Peyer's patch (tissue), 4 donors: Measurements from ENCODE around the gene HIBCH. TPM values are rescaled to one million over a fixed set of nuclear protein-coding genes. Genes with fewer than 3 reads are reported as not detected.
A peak's percentile ranks its signal among the peaks of the same experiment; 100 is the strongest.

Source experiments
- DNase-seq, 3 donors: peaks; one replicate each; pipeline ENCODE4 v3.0.0-alpha.2; 2017 to 2019
- H3K27ac ChIP-seq, 4 donors: fragments of 200-600 bp; sonication (generic); one replicate each; pipeline ENCODE4 v1.5.1; 2016 to 2019
- H3K27me3 ChIP-seq, 2 donors: fragments of 200-600 bp; sonication (generic); one replicate each; pipeline ENCODE4 v1.5.1; 2019
- H3K36me3 ChIP-seq, 3 donors: fragments of 200-600 bp; sonication (generic); one replicate each; pipeline ENCODE4 v1.5.1; 2016 to 2019
- H3K4me1 ChIP-seq, 4 donors: fragments of 200-600 bp; sonication (generic); one replicate each; pipeline ENCODE4 v1.5.1; 2016 to 2019
- H3K4me3 ChIP-seq, 4 donors: fragments of 200-600 bp; sonication (generic); 1 replicate in 3 of 4; 2 replicates in 1 of 4; pipeline ENCODE4 v1.5.1; 2016 to 2019; ENCODE audit warnings: mild to moderate bottlenecking in 1 of 4
- H3K9me3 ChIP-seq, 4 donors: fragments of 200-600 bp; sonication (generic); one replicate each; pipeline ENCODE4 v1.5.1; 2016 to 2019; ENCODE audit warnings: mild to moderate bottlenecking in 1 of 4
- POLR2A ChIP-seq, 2 donors: fragments of 450-650 bp; IDR thresholded peaks; one replicate each; pipeline ENCODE4 v1.5.1; 2017; ENCODE audit warnings: antibody characterized with exemption in 2 of 2, mild to moderate bottlenecking in 2 of 2, moderate library complexity in 2 of 2
- total RNA-seq, 4 donors: library from RNA; depleted of rRNA; stranded (reverse); fragments of >200 nt; gene quantifications; one replicate each; pipeline ENCODE4 v1.1.0, GENCODE V29; 2016
- TF ChIP-seq, protein P1 (sequence below), 6 experiments: fragments of 450-650 bp in 4 of 6; fragments of 200-600 bp in 2 of 6; sonication (generic) in 1 of 6; IDR thresholded peaks; one replicate each; pipeline ENCODE4 v1.5.1; 2017 to 2019; ENCODE audit warnings: antibody characterized with exemption in 6 of 6, mild to moderate bottlenecking in 3 of 6, moderate library complexity in 1 of 6

The HIBCH gene
- total RNA-seq, 4 donors from 2014 or later = 20.0 to 38.8 (median 27.4) TPM

DNA sequence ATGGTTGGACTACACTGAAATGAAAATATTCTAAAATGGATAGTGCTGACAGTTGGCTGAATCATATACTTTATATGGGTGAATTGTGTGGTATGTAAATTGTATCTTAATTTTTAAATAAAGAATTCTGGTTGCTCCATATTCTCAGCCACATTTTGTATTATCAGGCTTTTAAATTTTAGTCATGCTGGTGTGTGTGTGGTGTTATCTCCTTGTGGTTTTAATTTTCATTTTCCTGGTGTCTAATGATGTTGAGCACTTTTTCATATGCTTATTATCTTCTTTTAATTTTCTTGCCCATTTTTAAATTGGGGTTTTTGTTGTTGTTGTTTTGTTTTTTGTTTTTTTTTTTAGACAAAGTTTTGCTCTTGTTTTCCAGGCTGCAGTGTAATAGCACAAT lies 3.8 kb upstream of the HIBCH start:
- no peak for DNase-seq
- Histone ChIP-seq H3K36me3 (no peaks in the 10 kb centered on the region), H3K4me3 (no peak overlapping the region), H3K27me3 (no peaks in the 10 kb centered on the region), H3K9me3 (no peaks in the 10 kb centered on the region), H3K4me1 (peaks cover 0 to 6% (median under 1%) of the 10 kb centered on the region in 4 donors), H3K27ac (no peak overlapping the region)
- no peak for TF ChIP-seq POLR2A (IDR thresholded peaks at IDR 0.05)
- TF ChIP-seq, protein P1, sequence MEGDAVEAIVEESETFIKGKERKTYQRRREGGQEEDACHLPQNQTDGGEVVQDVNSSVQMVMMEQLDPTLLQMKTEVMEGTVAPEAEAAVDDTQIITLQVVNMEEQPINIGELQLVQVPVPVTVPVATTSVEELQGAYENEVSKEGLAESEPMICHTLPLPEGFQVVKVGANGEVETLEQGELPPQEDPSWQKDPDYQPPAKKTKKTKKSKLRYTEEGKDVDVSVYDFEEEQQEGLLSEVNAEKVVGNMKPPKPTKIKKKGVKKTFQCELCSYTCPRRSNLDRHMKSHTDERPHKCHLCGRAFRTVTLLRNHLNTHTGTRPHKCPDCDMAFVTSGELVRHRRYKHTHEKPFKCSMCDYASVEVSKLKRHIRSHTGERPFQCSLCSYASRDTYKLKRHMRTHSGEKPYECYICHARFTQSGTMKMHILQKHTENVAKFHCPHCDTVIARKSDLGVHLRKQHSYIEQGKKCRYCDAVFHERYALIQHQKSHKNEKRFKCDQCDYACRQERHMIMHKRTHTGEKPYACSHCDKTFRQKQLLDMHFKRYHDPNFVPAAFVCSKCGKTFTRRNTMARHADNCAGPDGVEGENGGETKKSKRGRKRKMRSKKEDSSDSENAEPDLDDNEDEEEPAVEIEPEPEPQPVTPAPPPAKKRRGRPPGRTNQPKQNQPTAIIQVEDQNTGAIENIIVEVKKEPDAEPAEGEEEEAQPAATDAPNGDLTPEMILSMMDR (IDR thresholded peaks at IDR 0.05) = no peak

DNA sequence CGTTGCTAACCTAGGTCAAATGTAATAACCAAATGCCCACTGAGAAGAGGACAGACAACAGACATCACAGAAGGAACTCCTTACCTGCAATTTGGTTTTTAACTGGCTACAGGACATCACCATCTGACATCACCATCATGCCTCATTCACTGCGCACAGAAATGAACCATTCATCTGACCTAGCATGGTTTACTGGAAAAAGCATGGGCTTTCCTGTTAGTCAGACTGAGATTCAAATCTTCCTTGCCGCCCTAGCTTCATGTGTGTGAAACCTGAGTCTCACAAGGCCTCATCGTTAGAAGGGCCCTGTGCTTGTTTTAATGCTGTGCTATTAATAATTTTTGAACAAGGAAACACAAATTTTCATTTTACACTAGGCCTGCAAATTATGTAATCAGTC lies 1.1 kb upstream of the HIBCH start:
- no peak for DNase-seq

DNA sequence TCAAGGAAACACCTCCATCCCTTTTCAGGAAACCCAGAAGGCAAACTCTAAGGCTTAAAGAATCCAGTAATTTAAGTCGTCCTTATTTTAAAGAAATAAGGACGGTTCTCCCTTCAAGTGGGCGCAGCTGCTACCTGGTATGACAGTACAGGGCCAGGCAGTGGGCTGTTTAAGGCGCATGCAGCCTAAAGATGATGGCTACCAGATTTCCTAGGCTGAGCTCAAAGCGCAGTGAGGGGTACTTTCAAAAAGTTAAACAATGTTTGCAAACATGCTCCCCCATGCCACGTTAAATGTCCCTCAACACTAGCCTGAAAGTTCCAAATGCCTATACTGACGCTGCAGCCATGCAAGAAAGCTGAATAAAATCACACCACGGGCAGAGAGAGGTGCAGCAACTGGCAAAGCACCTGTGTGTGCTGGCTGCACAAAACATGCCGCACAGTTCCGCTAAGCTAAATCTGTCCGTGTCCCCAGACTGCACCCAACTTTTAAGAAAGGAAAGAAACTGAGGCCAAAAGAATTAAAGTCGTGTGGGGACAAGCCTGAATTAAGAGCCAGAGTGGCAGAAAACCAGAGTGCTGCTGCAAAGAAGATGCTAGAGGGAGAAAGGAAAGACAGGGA lies 583 bp downstream of the HIBCH start:
- Histone ChIP-seq H3K4me1 (peaks cover 0 to 15% (median 3%) of the 10 kb centered on the region in 4 donors), H3K27me3 (no peaks in the 10 kb centered on the region), H3K36me3 (no peaks in the 10 kb centered on the region), H3K9me3 (no peaks in the 10 kb centered on the region), H3K27ac (peak overlapping the region; percentile 77 to 92 (median 88)), H3K4me3 (peak overlapping the region; percentile 58 to 79 (median 72))
- TF ChIP-seq, protein P1 (IDR thresholded peaks at IDR 0.05) = no peak
- TF ChIP-seq POLR2A (IDR thresholded peaks at IDR 0.05) = no peak
- peak in 2 of 3 donors; percentile 35 to 49 for DNase-seq

More for the DNA sequence above, 1.1 kb upstream of the HIBCH start:
- Histone ChIP-seq H3K9me3 (no peaks in the 10 kb centered on the region), H3K4me1 (peaks cover 0 to 12% (median 3%) of the 10 kb centered on the region in 4 donors), H3K27me3 (no peaks in the 10 kb centered on the region), H3K27ac (peak overlapping the region in 3 of 4 donors; percentile 86 to 92 (median 91)), H3K36me3 (no peaks in the 10 kb centered on the region), H3K4me3 (no peak overlapping the region)
- TF ChIP-seq, protein P1 (IDR thresholded peaks at IDR 0.05) = no peak
- no peak for TF ChIP-seq POLR2A (IDR thresholded peaks at IDR 0.05)

DNA sequence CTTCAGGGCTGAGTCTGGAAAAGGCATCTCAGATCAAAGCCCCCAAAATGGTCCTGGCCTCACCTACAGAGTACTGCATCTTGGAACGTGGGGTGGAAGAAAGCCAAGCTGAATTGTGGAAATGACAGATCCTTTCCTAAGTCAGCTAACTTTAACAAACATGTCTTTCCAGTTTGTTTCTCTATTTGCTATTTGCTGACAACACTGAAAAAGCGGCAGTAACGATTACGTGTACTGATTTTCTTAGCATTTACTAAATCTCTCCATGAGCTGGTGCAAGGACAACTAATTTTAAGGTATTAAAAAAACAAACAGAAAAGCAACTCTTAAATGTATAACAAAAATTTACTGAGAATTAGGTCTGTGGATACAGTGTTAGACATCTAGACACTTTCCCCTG lies 1.1 kb downstream of the HIBCH start:
- peak overlapping the region in 3 of 4 donors; percentile 58 to 79 (median 66) for H3K4me3 ChIP-seq
- no peaks in the 10 kb centered on the region for H3K27me3 ChIP-seq
- peak overlapping the region in 3 of 4 donors; percentile 77 to 92 (median 91) for H3K27ac ChIP-seq
- no peaks in the 10 kb centered on the region for H3K9me3 ChIP-seq
- H3K4me1 ChIP-seq = peaks cover 0 to 18% (median 3%) of the 10 kb centered on the region in 4 donors
- TF ChIP-seq, protein P1 (IDR thresholded peaks at IDR 0.05) = no peak
- no peak for TF ChIP-seq POLR2A (IDR thresholded peaks at IDR 0.05)
- H3K36me3 ChIP-seq = no peaks in the 10 kb centered on the region
- DNase-seq = no peak

DNA sequence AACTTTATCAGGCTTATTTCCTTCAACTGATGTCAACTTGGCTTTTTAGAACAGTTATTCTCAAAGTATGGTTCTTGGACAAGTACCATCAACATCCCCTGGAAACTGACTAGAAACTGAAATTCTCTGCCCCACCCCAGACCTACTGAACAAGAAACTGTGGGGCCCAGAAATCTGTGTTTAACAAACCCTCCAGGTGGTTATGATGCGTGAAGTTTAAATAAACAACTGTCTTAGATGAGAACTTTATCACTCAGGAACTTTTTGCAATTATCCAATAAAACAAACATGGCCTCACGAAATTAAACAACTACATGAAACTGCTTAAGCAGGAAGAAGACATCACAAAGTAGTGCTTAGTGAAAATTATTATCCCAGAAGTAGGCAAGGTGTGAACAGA lies 4.4 kb downstream of the HIBCH start:
- H3K9me3 ChIP-seq = no peaks in the 10 kb centered on the region
- H3K27ac ChIP-seq = no peak overlapping the region
- no peaks in the 10 kb centered on the region for H3K36me3 ChIP-seq
- no peak overlapping the region for H3K4me3 ChIP-seq
- TF ChIP-seq, protein P1 (IDR thresholded peaks at IDR 0.05) = no peak
- no peak for TF ChIP-seq POLR2A (IDR thresholded peaks at IDR 0.05)
- H3K27me3 ChIP-seq = no peaks in the 10 kb centered on the region
- DNase-seq = no peak
- peaks cover 0 to 15% (median 3%) of the 10 kb centered on the region in 4 donors for H3K4me1 ChIP-seq
